Left lung (tissue), 10 donors: Measurements from ENCODE around the gene APEX1. TPM values are rescaled to one million over a fixed set of nuclear protein-coding genes. Genes with fewer than 3 reads are reported as not detected.
A peak's percentile ranks its signal among the peaks of the same experiment; 100 is the strongest.

Experiments used
- ATAC-seq: fragments of 200-7000 bp; cut with Tn5 transposase; one replicate; pipeline ENCODE4 v1.9.1; 2020; ENCODE audit warnings: moderate library complexity
- DNase-seq, 4 donors: peaks; one replicate each; pipeline ENCODE4 v3.0.0-alpha.2; 2013 to 2020
- H3K27ac ChIP-seq, 2 donors: fragments of 200-600 bp; sonication (generic) in 1 of 2; one replicate each; pipeline versions ENCODE4 v1.5.0 to v1.8.0; 2020 to 2021
- H3K27me3 ChIP-seq, 2 donors: fragments of 200-600 bp; sonication (generic) in 1 of 2; one replicate each; pipeline versions ENCODE4 v1.5.0 to v1.8.0; 2020 to 2021
- H3K36me3 ChIP-seq, 2 donors: fragments of 200-600 bp; sonication (generic) in 1 of 2; one replicate each; pipeline versions ENCODE4 v1.5.0 to v1.8.0; 2020 to 2021
- H3K4me1 ChIP-seq, 2 donors: fragments of 200-600 bp; one replicate each; pipeline ENCODE4 v1.8.0; 2021
- H3K4me3 ChIP-seq, 2 donors: fragments of 200-600 bp; sonication (generic) in 1 of 2; one replicate each; pipeline versions ENCODE4 v1.5.0 to v1.8.0; 2020 to 2021; ENCODE audit warnings: mild to moderate bottlenecking in 1 of 2
- H3K9me3 ChIP-seq, 2 donors: fragments of 200-600 bp; sonication (generic) in 1 of 2; one replicate each; pipeline versions ENCODE4 v1.5.0 to v1.8.0; 2020 to 2021
- CTCF ChIP-seq, 2 donors: fragments of 200-600 bp; sonication (generic) in 1 of 2; IDR thresholded peaks; one replicate each; pipeline versions ENCODE4 v1.5.0 to v1.8.0; 2021; ENCODE audit warnings: antibody characterized with exemption in 2 of 2
- intact Hi-C, 2 donors: fragments of 100-400 bp; cut with DNase I; formaldehyde crosslinking; loops; one replicate each; pipeline versions ENCODE4 v1.11.2 to v1.14.2; 2022
- polyA plus RNA-seq, 6 donors: library from polyadenylated mRNA; unstranded; fragments of 120-200 nt; gene quantifications; one replicate each; pipeline ENCODE4 v1.2.1, GENCODE V29; 2013; ENCODE audit not compliant: insufficient read length in 6 of 6
- total RNA-seq, 2 donors: library from RNA; stranded (reverse); fragmentation: NEBNext Ultra II Directional; extraction: Animal tissue kit (Norgen Biotek cat#: 25700); gene quantifications; one replicate each; pipeline ENCODE4 v1.2.1, GENCODE V29; 2021
- donor health status: DM: no; HTN: yes; CAD: no.
- donor health status: DM: no; HTN: no; CAD: no.

The APEX1 gene
- total and polyA plus RNA-seq, 8 donors = 115 to 342 (median 314) TPM

DNA sequence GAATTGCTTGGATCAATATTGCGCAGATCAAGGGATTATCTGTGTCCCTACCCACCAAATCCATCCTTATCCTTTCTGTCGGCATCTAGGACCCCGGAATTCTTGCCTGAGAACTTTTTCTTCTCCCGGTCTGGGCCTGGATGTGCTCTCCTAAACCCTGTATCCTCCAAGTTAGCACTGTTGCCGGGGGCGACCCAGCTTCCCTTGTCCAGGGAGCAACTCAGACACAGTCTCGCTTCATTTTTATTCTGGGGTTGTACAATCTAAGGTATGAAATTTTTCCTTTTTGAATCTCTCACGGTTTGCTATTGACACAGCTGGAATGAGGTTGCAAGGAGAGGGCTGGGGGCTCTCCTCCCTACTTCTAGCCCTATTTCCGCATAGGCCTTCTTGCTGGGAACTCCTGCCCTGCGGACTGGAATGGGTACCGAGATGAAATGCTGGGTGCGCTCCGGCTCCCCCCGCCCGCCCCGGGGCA is 13.8 kb downstream of the APEX1 start:
- DNase-seq (peak in 2 of 4 donors; percentile 26 to 85), ATAC-seq (peak; percentile 1)
- Histone ChIP-seq H3K9me3 (no peaks in the 10 kb centered on the region), H3K4me3 (peak overlapping the region; percentile 61 to 76), H3K4me1 (peaks cover 0 to 37% of the 10 kb centered on the region in 2 donors), H3K27me3 (no peaks in the 10 kb centered on the region), H3K36me3 (peaks cover 0 to 21% of the 10 kb centered on the region in 2 donors), H3K27ac (peak overlapping the region; percentile 83 to 92)
- no peak for TF ChIP-seq CTCF (IDR thresholded peaks at IDR 0.05)
- intact Hi-C loops = no loop called here

GRCh38 chr14:20469242-20469889 is 14.3 kb downstream of the APEX1 start, which contains the start of gene PNP:
Gene PNP, plus strand, starts transcription at chr14:20469406. Its CDS starts 119 bp downstream, at chr14:20469525.
- Histone ChIP-seq H3K4me1 (peaks cover 0 to 37% of the 10 kb centered on the region in 2 donors), H3K9me3 (no peaks in the 10 kb centered on the region), H3K27ac (peak within 1 kb of the TSS; percentile 83 to 92), H3K36me3 (peaks cover 0 to 27% of the 10 kb centered on the region in 2 donors), H3K27me3 (no peaks in the 10 kb centered on the region), H3K4me3 (peak within 1 kb of the TSS; percentile 61 to 76)
- intact Hi-C loops = no loop called here
- no peak for TF ChIP-seq CTCF (IDR thresholded peaks at IDR 0.05)
- DNase-seq = peak; percentile 60 to 95 (median 88)
- ATAC-seq = peak; percentile 97

GRCh38 chr14:20469890-20470602 is 15.0 kb downstream of the APEX1 start:
- intact Hi-C loops = no loop called here
- DNase-seq = peak in 2 of 4 donors; percentile 37 to 54

GRCh38 chr14:20470603-20470901 is 15.5 kb downstream of the APEX1 start:
- ATAC-seq (no peak), DNase-seq (no peak)
- Histone ChIP-seq H3K27me3 (no peaks in the 10 kb centered on the region), H3K4me3 (peak overlapping the region; percentile 61 to 76), H3K4me1 (peaks cover 0 to 37% of the 10 kb centered on the region in 2 donors), H3K27ac (peak overlapping the region; percentile 83 to 92), H3K36me3 (peaks cover 0 to 39% of the 10 kb centered on the region in 2 donors), H3K9me3 (no peaks in the 10 kb centered on the region)
- intact Hi-C loops = no loop called here
- no peak for TF ChIP-seq CTCF (IDR thresholded peaks at IDR 0.05)

More at GRCh38 chr14:20469890-20470602, 15.0 kb downstream of the APEX1 start:
- H3K4me1 ChIP-seq = peaks cover 0 to 37% of the 10 kb centered on the region in 2 donors
- peak overlapping the region; percentile 83 to 92 for H3K27ac ChIP-seq
- H3K27me3 ChIP-seq = no peaks in the 10 kb centered on the region
- peaks cover 0 to 34% of the 10 kb centered on the region in 2 donors for H3K36me3 ChIP-seq
- no peak for TF ChIP-seq CTCF (IDR thresholded peaks at IDR 0.05)
- ATAC-seq = peak; percentile 80
- no peaks in the 10 kb centered on the region for H3K9me3 ChIP-seq
- H3K4me3 ChIP-seq = peak overlapping the region; percentile 61 to 76

DNA sequence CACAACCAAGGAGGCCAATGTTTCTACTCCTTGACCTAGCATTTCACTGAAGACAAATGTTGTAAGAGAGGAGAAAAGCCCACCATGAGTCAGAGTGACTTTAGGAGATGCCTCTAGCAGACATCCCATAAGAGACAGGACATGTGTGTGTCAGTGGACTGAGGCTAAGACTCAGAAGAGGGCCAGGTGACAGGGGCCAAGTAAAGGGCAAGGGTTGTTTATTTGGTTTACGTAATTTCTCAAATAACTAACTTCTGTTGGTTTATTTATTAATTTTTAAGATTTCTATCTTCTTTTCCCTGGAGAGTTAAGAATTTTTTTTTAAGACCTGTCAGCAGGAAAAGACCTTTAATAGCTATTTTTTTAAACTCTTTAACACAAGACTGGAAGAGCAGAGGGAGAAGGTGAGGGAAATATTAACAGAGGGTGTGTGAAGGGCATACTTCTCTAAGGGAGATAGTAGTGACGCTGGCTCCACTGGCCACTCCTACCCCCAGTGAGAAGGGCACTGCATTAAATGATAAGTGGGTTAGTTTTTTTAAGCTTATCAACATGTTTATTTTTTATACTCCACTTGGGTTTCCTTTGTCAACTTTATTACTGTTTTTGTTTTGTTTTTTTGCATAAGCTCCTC is 17.6 kb downstream of the APEX1 start:
- intact Hi-C loops = no loop called here
- H3K9me3 ChIP-seq = no peaks in the 10 kb centered on the region
- H3K36me3 ChIP-seq = peaks cover 0 to 60% of the 10 kb centered on the region in 2 donors
- TF ChIP-seq CTCF (IDR thresholded peaks at IDR 0.05) = no peak
- H3K27me3 ChIP-seq = no peaks in the 10 kb centered on the region
- DNase-seq (no peak), ATAC-seq (no peak)
- H3K4me3 ChIP-seq = no peak overlapping the region
- H3K4me1 ChIP-seq = peaks cover 9 to 53% of the 10 kb centered on the region in 2 donors
- H3K27ac ChIP-seq = no peak overlapping the region
